ENCODE data around the gene HSD17B14. TPM values are rescaled to one million over a fixed set of nuclear protein-coding genes. Genes with fewer than 3 reads are reported as not detected.

Gene HSD17B14
- total and polyA plus RNA-seq, 9 of the 15 experiments (the other 6 are each of a cell fraction or from before 2014, with no cell fraction given): 0.16 TPM; not detected in 8

DNA sequence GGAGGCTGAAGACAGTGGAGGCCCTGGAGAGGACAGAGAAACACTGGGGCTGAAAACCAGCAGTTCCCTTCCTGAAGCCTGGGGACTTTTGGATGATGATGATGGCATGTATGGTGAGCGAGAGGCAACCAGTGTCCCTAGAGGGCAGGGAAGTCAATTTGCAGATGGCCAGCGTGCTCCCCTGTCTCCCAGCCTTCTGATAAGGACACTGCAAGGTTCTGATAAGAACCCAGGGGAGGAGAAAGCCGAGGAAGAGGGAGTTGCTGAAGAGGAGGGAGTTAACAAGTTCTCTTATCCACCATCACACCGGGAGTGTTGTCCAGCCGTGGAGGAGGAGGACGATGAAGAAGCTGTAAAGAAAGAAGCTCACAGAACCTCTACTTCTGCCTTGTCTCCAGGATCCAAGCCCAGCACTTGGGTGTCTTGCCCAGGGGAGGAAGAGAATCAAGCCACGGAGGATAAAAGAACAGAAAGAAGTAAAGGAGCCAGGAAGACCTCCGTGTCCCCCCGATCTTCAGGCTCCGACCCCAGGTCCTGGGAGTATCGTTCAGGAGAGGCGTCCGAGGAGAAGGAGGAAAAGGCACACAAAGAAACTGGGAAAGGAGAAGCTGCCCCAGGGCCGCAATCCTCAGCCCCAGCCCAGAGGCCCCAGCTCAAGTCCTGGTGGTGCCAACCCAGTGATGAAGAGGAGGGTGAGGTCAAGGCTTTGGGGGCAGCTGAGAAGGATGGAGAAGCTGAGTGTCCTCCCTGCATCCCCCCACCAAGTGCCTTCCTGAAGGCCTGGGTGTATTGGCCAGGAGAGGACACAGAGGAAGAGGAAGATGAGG, 37.4 kb upstream of the HSD17B14 start (continued):
- TF ChIP-seq, protein P1, sequence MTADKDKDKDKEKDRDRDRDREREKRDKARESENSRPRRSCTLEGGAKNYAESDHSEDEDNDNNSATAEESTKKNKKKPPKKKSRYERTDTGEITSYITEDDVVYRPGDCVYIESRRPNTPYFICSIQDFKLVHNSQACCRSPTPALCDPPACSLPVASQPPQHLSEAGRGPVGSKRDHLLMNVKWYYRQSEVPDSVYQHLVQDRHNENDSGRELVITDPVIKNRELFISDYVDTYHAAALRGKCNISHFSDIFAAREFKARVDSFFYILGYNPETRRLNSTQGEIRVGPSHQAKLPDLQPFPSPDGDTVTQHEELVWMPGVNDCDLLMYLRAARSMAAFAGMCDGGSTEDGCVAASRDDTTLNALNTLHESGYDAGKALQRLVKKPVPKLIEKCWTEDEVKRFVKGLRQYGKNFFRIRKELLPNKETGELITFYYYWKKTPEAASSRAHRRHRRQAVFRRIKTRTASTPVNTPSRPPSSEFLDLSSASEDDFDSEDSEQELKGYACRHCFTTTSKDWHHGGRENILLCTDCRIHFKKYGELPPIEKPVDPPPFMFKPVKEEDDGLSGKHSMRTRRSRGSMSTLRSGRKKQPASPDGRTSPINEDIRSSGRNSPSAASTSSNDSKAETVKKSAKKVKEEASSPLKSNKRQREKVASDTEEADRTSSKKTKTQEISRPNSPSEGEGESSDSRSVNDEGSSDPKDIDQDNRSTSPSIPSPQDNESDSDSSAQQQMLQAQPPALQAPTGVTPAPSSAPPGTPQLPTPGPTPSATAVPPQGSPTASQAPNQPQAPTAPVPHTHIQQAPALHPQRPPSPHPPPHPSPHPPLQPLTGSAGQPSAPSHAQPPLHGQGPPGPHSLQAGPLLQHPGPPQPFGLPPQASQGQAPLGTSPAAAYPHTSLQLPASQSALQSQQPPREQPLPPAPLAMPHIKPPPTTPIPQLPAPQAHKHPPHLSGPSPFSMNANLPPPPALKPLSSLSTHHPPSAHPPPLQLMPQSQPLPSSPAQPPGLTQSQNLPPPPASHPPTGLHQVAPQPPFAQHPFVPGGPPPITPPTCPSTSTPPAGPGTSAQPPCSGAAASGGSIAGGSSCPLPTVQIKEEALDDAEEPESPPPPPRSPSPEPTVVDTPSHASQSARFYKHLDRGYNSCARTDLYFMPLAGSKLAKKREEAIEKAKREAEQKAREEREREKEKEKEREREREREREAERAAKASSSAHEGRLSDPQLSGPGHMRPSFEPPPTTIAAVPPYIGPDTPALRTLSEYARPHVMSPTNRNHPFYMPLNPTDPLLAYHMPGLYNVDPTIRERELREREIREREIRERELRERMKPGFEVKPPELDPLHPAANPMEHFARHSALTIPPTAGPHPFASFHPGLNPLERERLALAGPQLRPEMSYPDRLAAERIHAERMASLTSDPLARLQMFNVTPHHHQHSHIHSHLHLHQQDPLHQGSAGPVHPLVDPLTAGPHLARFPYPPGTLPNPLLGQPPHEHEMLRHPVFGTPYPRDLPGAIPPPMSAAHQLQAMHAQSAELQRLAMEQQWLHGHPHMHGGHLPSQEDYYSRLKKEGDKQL (CRISPR knock-in tag; IDR thresholded peaks at IDR 0.05; ENCODE audit: borderline replicate concordance): no peak
- TF ChIP-seq ZNF77 (CRISPR knock-in tag; IDR thresholded peaks at IDR 0.05) (no peak), CBFB (CRISPR knock-in tag; IDR thresholded peaks at IDR 0.05) (peak; percentile 52; the same call in 1 of the 2 replicates), HCFC1 (IDR thresholded peaks at IDR 0.05; ENCODE audit: low read depth, low read length) (no peak), TCFL5 (CRISPR knock-in tag; conservative IDR thresholded peaks at IDR 0.05) (no peak), SLC30A9 (CRISPR knock-in tag; IDR thresholded peaks at IDR 0.05) (no peak), CTBP1 (IDR thresholded peaks at IDR 0.05; ENCODE audit: borderline replicate concordance) (peak; percentile 95; the same call in 1 of the 2 replicates), FOXP1 (CRISPR knock-in tag; IDR thresholded peaks at IDR 0.05) (peak; percentile 34; the same call in 1 of the 2 replicates), ESRRB (CRISPR knock-in tag; IDR thresholded peaks at IDR 0.05; ENCODE audit: borderline replicate concordance) (no peak), PHF21A (IDR thresholded peaks at IDR 0.05; ENCODE audit: borderline replicate concordance, low read depth) (peak; percentile 72; the same call in 1 of the 2 replicates), SIN3B (IDR thresholded peaks at IDR 0.05; ENCODE audit: low read depth) (no peak), FOXJ3 (CRISPR knock-in tag; IDR thresholded peaks at IDR 0.05) (no peak), BDP1 (IDR thresholded peaks at IDR 0.05; ENCODE audit: insufficient read depth, insufficient read length) (no peak), GTF2A2 (tag; IDR thresholded peaks at IDR 0.05) (no peak), PURB (CRISPR knock-in tag; IDR thresholded peaks at IDR 0.05; ENCODE audit: low read depth) (no peak), CSDE1 (IDR thresholded peaks at IDR 0.05) (0 out of 4 replicates have a peak, but pooled peaks of 1 of the 2 experiments have one; percentile 3), MIER1 (IDR thresholded peaks at IDR 0.05; ENCODE audit: low read depth) (no peak; the same call in 1 of the 2 replicates), MCM2 (IDR thresholded peaks at IDR 0.05; ENCODE audit: low read depth) (no peak), CBX8 (IDR thresholded peaks at IDR 0.05; ENCODE audit: borderline replicate concordance, extremely low read depth, low read depth, low read length, poor library complexity, severe bottlenecking) (no peak), ZNF174 (CRISPR knock-in tag; IDR thresholded peaks at IDR 0.05) (no peak), CREM (IDR thresholded peaks at IDR 0.05; ENCODE audit: low read depth) (peak; percentile 90)
- TF ChIP-seq, protein P2, sequence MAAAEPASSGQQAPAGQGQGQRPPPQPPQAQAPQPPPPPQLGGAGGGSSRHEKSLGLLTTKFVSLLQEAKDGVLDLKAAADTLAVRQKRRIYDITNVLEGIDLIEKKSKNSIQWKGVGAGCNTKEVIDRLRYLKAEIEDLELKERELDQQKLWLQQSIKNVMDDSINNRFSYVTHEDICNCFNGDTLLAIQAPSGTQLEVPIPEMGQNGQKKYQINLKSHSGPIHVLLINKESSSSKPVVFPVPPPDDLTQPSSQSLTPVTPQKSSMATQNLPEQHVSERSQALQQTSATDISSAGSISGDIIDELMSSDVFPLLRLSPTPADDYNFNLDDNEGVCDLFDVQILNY (CRISPR knock-in tag; IDR thresholded peaks at IDR 0.05): no peak

Measured in K562 (cell line).